Activated CD4-positive, alpha-beta T cell treated with anti-CD3 and anti-CD28 coated beads, Interleukin-2, Interleukin-4, amounts not matched to agents 100 ng/mL and 50 ng/mL, durations not matched to agents 16 hours and 8 hours (primary cell): ENCODE data around the gene BET1L.
"Not testable (repeated sequence)": the region's sequence is repeated elsewhere in the genome, so short reads cannot be mapped to it uniquely, and the experiment has no call there.

Experiments used
- DNase-seq: peaks from one replicate; pipeline ENCODE4 v3.0.0-alpha.2; 2020; ENCODE audit warnings: low spot score

Gene BET1L

DNA sequence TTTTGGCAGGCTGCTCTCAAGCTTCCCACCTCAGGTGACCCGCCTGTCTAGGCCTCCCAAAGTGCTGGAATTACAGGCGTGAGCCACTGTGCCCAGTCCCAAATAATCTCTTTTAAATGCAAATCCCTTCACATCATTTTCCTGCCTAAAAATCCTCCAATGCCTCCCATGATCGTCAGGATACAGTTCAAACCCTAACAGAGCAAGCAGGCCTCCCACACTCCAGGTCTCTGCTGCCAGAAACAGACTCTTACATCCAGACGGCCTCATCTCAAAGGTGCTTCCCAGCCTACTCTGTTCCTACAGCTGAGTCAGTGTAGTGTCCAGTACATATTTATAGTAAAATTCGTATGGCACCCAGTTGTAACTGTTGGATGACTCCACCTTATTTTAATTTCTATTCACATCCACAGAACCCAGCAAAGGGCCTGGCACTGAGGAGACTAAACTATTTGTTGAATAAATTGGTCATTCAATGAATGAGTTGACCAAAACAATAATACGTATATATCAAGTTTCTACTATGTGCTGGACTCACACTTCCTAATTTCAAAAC, 20.7 kb upstream of the BET1L start:
- DNase-seq, result no peak

DNA sequence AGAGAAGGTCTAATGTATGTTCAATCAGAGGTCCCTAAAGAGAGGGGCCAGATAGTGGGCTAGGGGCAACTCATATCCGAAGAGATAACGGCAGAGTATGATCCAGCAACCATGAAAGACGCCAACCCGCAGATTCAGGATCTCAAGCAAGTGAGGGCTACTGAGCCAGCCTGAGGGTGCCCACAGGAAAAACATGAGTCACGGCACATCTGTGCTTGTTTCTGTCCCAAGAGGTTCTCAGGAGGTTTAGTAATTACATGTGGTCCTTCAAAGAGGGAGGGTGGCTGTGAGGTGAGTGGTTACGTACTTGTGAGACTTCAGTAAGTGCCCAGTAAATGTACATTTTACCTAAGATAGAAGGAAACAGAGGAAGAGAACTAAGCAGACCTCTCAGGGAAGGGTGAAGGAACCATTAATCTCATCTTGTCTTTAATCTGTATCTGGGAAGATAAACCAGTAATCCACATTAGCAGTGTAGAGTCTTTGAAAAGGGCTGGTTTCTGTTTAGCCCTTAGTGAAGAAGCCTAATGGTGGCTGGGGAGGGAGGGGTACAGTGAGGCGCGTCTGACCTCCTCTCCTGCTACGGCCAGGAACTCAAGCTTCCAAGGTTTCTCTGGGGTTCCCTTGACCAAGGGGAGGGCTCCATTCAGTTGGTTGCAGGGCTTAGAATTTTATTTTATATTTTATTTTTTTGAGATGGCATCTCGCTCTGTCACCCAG, 18.7 kb upstream of the BET1L start:
- no peak for DNase-seq

DNA sequence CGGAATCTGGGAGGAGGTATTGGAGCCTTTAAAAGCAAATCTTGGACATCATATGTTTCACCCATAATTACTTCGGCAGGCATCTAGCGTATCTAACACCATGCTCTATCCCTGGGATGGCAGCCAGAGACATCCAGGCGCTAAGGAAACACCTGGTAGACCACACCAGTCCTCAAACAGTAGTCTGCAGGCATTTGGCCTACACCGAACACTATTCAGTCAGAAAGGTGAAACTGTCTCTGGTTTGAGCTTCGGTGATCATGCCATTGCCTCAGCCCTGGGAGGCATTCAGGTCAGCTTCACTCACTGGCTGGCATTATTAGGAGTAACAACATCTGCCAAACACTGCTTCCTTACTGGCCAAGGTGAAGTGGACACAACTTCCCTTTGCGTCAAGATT, 17.2 kb upstream of the BET1L start:
- DNase-seq, result no peak

DNA sequence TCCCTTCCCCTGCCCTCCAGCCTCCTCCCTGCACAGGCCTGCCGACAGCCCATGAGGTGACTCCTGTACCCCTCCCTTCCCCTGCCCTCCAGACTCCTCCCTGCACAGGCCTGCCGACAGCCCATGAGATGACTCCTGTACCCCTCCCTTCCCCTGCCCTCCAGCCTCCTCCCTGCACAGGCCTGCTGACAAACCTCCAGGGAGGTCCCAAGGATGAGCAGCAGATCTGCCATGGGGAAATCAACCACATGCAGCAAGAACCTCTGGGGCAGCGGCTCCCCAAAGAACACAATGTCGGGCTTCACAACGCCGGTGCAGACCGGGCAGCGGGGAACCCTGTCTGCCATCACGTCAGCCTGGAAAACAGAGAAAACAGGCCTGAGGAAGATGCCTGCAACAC, 16.7 kb upstream of the BET1L start:
- no peak for DNase-seq

- DNase-seq, result no peak
Observed at GRCh38 chr11:223026-223789, 16.0 kb upstream of the BET1L start.

- DNase-seq, result no peak
Observed at GRCh38 chr11:221998-222789, 15.0 kb upstream of the BET1L start.

DNA sequence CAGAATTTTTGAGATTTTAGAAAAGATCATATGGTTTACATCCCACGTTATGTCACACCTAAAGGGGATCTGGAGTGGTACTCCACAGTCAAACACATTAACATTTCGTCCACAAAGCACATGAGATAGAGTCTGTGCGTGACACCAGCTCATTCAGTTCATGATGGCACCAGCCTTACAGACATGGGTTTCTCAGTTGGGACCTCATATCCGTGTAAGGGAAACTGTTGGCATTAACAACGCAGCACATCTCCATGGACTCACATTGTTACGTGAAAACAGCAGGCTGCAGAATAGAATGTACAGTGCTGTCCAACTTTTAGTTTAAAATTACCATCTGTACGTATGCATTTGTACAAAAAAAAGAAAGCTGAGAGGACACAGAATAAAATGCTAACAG, 14.3 kb upstream of the BET1L start:
- DNase-seq, result no peak

GRCh38 chr11:220641-221215, 13.5 kb upstream of the BET1L start:
- not testable (repeated sequence) for DNase-seq

- no peak for DNase-seq
Observed at GRCh38 chr11:218815-219593, 11.8 kb upstream of the BET1L start.

- DNase-seq, result no peak
Observed at GRCh38 chr11:217704-218103, 10.5 kb upstream of the BET1L start.

- DNase-seq, result no peak
Observed at GRCh38 chr11:216081-216974, 9.1 kb upstream of the BET1L start.

- DNase-seq, result no peak
Observed at GRCh38 chr11:215581-216037, 8.4 kb upstream of the BET1L start.

GRCh38 chr11:214083-214482, 6.9 kb upstream of the BET1L start:
- no peak for DNase-seq

DNA sequence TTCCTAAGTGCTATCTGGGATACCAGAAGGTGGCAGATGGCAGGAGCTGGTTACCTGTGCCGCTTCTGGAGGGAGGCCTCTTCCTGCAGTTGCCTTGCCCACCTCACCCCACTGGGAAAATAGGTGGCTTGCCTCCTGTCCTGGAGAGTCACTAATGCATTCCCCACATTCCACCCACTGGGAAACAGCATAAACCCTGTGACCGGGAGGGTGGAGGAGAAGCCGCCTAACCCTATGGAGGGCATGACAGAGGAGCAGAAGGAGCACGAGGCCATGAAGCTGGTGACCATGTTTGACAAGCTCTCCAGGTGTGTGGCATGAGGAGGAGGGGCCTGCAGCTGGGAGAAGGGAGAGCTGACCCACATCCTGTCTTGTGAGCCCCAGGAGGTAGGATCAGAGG, 5.9 kb upstream of the BET1L start:
- DNase-seq, result no peak

GRCh38 chr11:212150-213100, 5.2 kb upstream of the BET1L start:
- no peak for DNase-seq

- DNase-seq, result no peak
Observed at GRCh38 chr11:211741-212140, 4.5 kb upstream of the BET1L start.

- no peak for DNase-seq
Observed at GRCh38 chr11:211295-211694, 4.1 kb upstream of the BET1L start.

DNA sequence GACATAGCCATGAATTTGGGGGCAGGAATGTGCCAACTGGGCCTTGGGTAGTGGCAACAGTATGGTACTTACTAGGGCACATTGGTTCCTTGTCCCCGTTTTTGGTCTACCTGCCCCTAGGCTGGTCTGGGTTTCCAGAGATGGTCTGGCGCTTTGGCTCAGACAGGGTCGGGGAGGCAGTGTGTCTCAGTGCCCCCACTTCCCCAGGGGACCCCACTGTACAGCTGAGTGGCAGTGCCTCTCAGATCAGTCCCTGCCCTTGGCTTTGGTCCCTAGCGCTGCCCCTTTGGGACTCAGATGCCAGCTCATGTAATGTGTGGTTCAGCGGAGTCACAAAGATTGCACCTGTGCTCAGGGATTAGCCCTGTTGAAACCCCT, 3.6 kb upstream of the BET1L start:
- DNase-seq, result no peak

DNA sequence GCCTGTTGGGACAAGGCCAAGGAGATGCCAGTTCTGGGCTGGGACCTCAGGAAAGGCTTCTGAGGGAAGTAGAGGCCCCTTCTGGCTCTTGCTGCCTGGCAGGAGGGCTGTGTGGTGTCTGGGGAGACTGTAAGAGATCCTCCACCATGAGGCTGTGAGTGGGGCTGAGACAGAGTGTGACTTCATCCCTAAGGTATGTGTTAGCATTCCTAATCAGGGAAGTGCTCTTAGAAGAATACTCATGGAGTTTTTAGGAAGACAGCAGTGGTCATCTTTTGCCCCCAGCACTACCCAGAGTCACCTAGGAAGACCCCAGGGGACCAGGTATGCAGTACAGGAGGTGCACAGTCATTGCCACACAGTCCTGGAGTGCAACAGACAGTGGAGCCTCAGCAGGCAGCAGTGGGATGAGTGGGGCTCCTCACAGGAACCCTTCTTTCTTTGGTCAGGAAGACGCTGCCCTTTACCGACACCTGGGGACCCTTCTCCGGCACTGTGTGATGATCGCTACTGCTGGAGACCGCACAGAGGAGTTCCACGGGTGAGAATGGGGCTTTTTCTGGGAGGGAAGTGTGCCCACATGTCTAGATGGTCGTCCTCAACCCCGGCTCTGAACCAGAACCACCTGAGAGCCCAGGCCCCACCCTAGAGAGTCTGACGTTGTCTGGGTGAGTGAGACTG, 3.1 kb upstream of the BET1L start:
- no peak for DNase-seq
